ENCODE results near the gene NPHP4. TPM values are rescaled to one million over a fixed set of nuclear protein-coding genes. Genes with fewer than 3 reads are reported as not detected.

Gene NPHP4
- total and polyA plus RNA-seq, 9 of the 15 experiments (the other 6 are each of a cell fraction or from before 2014, with no cell fraction given): 0.52 to 26.2 (median 6.7) TPM

DNA sequence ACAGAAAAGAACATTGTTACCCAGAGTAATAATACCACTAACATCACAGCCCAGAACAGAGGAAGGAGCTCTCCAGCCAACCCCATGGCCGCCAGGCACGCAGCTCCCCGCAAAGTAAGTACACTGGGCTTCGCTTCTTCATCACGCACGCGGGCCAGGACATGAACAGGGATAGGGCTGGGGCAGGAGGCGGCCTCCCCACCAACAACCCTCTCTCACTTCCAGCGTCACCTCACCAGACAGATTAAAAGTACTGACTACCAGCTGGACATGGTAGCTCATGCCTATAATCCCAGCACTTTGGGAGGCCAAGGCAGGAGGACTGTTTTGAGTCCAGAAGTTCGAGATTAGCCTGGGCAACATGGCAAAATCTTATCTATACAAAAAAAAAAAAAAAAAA is 78.3 kb downstream of the NPHP4 start (continued):
- no peak for TF ChIP-seq PHF8 (IDR thresholded peaks at IDR 0.05; ENCODE audit: borderline replicate concordance, low read length)
- TF ChIP-seq TEAD4 (IDR thresholded peaks at IDR 0.05; ENCODE audit: low read length): no peak
- TF ChIP-seq TEAD4 (CRISPR knock-in tag; IDR thresholded peaks at IDR 0.05; ENCODE audit: borderline replicate concordance): no peak
- TF ChIP-seq HNRNPUL1 (IDR thresholded peaks at IDR 0.05; ENCODE audit: low read length): no peak
- TF ChIP-seq ZNF655 (CRISPR knock-in tag; IDR thresholded peaks at IDR 0.05): no peak
- TF ChIP-seq HDAC2 (IDR thresholded peaks at IDR 0.05): no peak
- no peak for TF ChIP-seq ZNF239 (CRISPR knock-in tag; IDR thresholded peaks at IDR 0.05)
- TF ChIP-seq PCBP2 (IDR thresholded peaks at IDR 0.05; ENCODE audit: low read depth, low read length, poor library complexity, severe bottlenecking): no peak
- no peak for TF ChIP-seq ARHGAP35 (IDR thresholded peaks at IDR 0.05; ENCODE audit: partially characterized antibody)

GRCh38 chr1:5913078-5913845 is 79.0 kb downstream of the NPHP4 start:
- WGBS (ENCODE audit: insufficient coverage, low coverage, missing lambda C conversion rate): 79% methylated on average over 14 of the region's 14 CpGs
- Histone ChIP-seq H3K4me2 (ENCODE audit: insufficient read depth, low read length) (no peak overlapping the region), H3K9ac (ENCODE audit: insufficient read depth in 1 of 2, low read depth in 2 of 2, low read length in 2 of 2) (no peak overlapping the region), H3K9me1 (ENCODE audit: control insufficient read depth, insufficient read depth, low read length) (no peaks in the 10 kb centered on the region), H3K27me3 (ENCODE audit: control insufficient read depth in 2 of 2, insufficient read depth in 2 of 2, low read length in 2 of 2) (no peaks in the 10 kb centered on the region), H3K4me3 (no peak overlapping the region), H3K9me3 (replicated peaks; ENCODE audit: control insufficient read depth, insufficient read depth, low read depth, low read length) (no peaks in the 10 kb centered on the region), H2AFZ (ENCODE audit: low read depth, low read length) (no peak overlapping the region), H3K36me3 (ENCODE audit: control insufficient read depth, insufficient read depth, low read length) (peaks cover 7% of the 10 kb centered on the region; the same call in 2 of the 3 replicates), H3K4me1 (replicated peaks in 1 of 2; ENCODE audit: control insufficient read depth in 2 of 2, insufficient read depth in 2 of 2, low read length in 2 of 2) (peaks cover 17 to 41% of the 10 kb centered on the region in 2 experiments), H3K79me2 (ENCODE audit: control insufficient read depth, insufficient read depth, low read length) (no peaks in the 10 kb centered on the region), H3K27ac (ENCODE audit: extremely low read depth, low read depth, low read length) (no peak overlapping the region), H4K20me1 (replicated peaks; ENCODE audit: control insufficient read depth, insufficient read depth, low read length) (no peaks in the 10 kb centered on the region)
- DNase-seq (ENCODE audit: extremely low read depth in 1 of 4, low spot score in 3 of 4) (no peak), FAIRE-seq (no peak), ATAC-seq (no peak)
- in situ Hi-C loops (cut with MboI): loop anchor here (10.0 kb wide), 1 partner anchor 408 kb away; no protein-coding TSS in a partner anchor
- CTCF ChIA-PET (ENCODE audit: low intra/inter-chr PET ratio): no interaction called here
- intact Hi-C loops (cut with micrococcal nuclease): loop anchor here (10.0 kb wide), 1 partner anchor 278 kb away; no protein-coding TSS in a partner anchor
- TF ChIP-seq ARID2 (IDR thresholded peaks at IDR 0.05) (no peak), NFIC (IDR thresholded peaks at IDR 0.05) (peak; percentile 62)
- POLR2A ChIA-PET: interaction anchor here (0.8 kb wide), 1 partner anchor 8 kb away, joined by 3 read pairs; no protein-coding TSS in a partner anchor
- no TSS peak for BruUV-seq (replicated peaks)
